ENCODE results near the gene FAM217A.

Gene FAM217A

DNA sequence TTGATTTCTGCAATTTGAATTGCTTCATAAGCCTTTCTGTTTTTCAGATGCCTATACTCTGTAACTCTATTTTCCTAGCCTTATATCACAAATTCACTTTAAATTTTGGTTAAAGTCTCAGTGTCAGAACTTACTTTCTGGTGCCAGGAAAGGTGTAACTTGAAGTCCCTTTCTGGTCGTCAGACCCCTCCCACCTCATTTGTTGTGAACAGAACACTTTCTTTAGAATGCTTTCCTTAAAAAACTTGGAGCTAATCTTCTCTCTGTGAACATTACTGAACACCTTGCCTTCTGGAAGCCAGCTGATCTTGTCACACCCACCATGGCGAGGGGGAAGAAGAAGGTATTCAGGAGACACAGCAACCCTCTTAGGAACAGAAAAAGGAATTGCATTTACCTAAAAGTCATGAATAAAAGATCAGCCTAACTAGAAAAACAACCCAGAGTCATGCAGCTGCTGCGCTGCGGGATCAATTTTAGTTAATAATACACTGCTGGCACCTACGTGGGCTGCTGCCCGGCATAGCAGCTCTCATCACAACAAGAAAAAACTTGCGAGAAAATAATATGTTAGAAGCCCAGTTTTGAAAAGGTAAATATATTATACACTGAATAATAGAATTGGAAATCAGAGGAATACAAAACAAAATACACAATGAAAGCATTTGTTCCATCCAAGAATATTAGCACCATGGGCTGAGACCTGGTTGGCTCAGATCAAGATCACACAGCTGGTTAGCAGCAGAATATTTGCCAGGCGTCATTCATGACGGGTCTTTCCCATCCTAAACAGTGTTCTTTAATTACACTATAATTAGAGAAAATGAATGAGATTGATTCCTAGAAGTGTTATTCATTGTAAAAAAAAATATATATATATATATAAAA, 5.8 kb upstream of the FAM217A start:
- no peak for DNase-seq

DNA sequence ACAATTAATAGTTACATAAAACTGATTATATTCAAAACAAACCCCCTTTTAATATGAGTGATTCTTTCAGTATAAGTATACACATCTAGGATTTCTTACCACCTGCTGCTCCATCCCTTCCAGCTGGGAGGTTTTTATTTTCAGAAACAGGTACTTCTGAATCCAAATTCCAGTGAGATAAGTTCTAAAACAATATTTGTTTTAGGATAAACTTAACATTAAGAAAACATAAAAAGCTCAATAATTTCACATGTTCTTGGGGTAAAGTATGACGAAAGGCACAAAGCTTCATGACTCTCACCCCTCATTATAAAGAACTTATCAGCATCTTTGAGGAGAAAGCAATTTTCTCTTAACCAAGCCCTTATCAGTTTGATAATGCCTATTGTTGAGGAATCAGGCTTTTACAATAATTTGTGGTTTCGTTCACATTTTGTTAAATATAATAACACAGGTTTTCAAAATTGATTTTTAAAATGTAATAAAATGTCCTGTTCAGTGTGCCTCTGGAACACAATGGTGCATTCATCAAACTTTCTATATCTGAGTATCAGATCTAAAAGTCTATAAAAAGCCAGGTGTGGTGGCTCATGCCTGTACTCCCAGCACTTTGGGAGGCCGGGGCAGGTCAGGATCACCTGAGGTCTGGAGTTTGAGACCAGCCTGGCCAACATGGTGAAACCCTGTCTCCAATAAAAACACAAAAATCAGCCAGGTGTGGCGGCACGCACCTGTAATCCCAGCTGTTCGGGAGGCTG, 4.3 kb downstream of the FAM217A start:
- DNase-seq, result no peak

- DNase-seq, result no peak
Observed at GRCh38 chr6:4071330-4071729, 7.6 kb downstream of the FAM217A start.

DNA sequence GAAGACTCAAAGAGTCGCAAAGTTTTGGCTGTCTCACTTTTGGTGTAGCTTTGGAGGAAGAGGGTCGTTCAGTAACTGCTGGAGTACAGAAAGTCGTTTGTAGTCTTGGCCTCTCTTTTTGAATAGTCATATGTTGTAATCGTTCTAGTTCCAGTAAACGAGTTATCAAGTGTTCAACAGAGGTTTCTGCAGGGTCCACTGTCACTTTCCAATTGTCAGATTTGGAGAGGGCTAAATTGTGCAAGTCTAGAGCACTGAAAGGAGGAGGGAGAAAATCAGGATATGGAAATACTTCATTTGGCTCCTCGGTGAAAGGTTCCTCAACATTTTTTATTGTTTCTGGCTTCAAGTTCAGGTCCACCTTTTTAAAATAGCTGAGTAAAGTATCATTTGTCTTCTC, 9.7 kb downstream of the FAM217A start:
- DNase-seq, result no peak

- DNase-seq, result no peak
Observed at GRCh38 chr6:4067673-4068072, 11.3 kb downstream of the FAM217A start.

DNA sequence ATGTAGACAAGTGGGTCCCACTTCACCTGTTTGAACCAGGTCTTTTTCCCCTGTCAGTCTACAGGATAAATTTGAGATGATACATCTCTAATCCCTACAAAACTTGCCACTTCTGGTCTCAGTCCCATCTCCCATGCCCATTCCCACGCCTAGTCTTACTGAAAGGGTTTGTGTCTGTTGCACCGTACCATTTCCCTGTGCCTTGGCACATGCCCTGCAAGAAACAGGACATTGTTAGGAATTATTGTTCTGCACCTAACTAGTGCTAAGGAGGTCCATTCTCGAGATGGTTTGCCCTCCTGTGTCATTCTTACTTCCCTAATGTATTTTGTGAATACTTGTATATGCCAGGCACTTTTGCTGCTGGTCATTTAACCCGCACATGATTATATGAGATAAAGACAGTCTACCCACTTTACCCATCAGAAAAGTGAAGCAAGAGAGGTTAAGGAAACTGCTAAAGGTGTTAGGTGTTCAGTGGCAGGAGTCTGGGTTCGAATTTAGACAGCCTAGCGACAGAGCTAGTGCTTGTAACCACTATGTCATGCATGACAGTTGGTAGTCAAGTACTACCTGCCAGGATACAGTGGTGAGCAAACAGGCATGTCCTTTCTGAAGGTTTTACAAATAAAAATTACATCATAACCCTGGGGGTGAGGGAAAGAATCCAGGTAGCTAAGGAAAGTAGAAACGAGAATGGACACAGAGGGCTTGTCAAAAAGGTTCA, 12.7 kb downstream of the FAM217A start:
- no peak for DNase-seq

- no peak for DNase-seq
Observed at GRCh38 chr6:4059115-4059777, 19.7 kb downstream of the FAM217A start.

DNA sequence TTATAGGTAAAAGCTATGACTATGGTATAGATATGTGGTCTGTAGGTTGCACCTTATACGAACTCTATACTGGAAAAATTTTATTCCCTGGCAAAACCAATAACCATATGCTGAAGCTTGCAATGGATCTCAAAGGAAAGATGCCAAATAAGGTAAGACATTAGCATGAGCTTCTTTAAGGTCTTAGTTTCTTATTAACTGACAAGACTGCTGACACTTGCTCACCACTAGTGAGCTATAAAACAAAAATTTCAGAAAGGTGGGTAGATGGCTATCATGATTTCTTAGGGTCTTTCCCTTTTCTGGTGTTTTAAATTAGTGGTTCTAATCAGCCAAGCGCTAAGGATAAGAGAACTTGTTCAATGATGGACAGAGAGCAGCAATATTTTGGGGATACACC, 21.9 kb downstream of the FAM217A start:
- DNase-seq, result no peak

DNA sequence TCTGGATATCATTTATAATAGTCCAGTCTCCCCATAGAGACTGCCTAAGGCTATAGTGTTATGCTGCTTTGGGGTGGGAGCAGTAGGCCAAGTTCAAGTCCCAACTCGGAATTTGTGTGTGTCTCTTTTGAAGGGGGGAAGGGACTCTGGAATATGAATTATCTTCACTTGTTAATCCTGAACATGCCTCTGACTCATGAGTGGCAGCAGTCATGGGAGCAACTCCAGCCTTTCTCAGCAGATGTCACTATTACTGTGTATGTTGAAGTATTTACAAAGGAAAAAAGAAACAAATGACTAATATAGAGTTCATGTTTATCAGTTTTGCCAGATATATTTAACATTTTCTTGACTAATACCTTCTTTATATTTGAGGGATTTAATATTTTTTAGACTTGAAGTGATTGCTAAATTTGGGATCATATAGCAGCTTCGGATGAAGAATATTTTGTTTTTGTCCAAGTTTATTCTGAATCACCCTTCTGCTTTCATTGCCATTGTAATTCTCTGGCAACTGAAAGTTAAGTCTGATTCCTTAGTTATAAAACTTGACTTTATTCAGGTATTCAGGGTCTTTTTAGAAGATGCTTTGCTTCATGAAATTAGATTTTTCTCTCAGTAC, 23.4 kb downstream of the FAM217A start:
- DNase-seq, result peak; percentile 35

GRCh38 chr6:4049246-4049645, 29.7 kb downstream of the FAM217A start:
- DNase-seq, result no peak

GRCh38 chr6:4041480-4041879, 37.5 kb downstream of the FAM217A start:
- no peak for DNase-seq

DNA sequence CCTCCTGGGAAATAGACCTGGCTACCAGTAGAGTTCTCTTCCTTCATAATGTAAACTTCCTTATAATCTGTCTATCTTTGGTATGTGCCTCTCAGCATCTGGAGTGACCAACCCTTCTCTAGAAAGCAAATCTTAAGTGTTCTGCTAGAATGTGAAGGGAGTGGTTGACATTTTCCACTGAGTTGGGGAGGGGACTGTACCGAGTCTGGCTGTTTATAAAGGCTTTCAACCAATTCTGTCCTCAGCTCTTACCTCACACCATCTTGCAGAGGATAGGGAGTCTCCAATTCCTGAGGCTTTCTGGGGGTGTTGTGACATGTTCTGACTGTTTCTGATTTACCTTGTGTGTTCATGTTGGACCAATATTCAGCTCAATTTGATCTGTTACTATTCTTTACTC, 39.6 kb downstream of the FAM217A start:
- no peak for DNase-seq

GRCh38 chr6:4036581-4036980, 42.4 kb downstream of the FAM217A start:
- DNase-seq, result no peak

DNA sequence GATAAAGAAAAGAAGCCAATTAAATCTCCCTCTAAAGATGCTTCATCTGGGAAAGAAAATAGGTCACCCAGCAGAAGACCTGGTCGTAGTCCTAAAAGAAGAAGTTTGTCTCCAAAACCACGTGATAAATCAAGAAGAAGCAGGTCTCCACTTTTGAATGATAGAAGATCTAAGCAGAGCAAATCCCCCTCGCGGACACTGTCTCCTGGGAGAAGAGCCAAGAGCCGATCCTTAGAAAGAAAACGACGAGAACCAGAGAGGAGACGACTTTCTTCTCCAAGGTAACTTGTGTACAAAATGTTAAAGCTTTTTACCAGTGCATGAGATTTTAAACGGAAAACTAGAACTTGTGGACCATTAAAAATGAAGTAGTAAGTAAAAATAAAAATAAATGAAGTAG, 46.5 kb downstream of the FAM217A start:
- no peak for DNase-seq

GRCh38 chr6:4031442-4031841, 47.5 kb downstream of the FAM217A start:
- no peak for DNase-seq

DNA sequence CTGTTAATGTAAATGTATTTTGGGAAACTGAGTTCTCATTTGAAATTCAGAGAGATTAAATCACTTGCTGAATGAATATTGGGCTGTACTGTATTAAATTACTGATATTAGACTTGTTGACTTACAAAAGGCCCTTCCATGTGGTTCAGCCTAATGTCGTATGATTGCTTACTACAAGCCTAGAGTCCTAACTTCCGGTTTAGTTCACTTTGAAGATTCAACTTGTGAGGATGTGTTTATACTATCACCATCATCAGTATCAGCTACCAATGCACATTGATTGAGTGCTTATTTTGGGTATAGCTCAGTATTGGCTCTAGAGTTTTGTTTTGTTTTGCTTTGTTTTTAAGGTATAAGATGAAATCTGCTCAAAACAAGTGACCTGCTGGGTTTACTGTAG, 48.3 kb downstream of the FAM217A start:
- DNase-seq, result no peak

- no peak for DNase-seq
Observed at GRCh38 chr6:4029687-4030086, 49.2 kb downstream of the FAM217A start.

DNA sequence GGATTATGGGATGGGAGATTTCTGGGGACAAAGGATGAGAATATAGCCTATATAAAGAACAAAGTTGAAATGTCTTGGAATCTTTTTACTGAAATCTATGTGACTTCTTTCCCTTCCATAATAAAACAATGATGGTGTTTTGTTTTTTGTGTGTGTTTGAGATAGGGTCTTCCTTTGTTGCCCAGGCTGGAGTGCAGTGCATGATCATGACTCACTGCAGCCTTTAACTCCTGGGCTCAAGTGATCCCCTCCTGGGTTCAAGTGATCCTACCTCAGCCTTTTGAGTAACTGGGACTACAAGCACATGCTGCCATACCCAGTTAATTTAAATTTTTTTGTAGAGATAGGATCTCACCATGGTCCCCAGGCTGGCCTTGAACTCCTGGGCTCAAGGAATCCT, 50.9 kb downstream of the FAM217A start:
- DNase-seq, result no peak

GRCh38 chr6:4025681-4026080, 53.3 kb downstream of the FAM217A start:
- DNase-seq, result no peak

DNA sequence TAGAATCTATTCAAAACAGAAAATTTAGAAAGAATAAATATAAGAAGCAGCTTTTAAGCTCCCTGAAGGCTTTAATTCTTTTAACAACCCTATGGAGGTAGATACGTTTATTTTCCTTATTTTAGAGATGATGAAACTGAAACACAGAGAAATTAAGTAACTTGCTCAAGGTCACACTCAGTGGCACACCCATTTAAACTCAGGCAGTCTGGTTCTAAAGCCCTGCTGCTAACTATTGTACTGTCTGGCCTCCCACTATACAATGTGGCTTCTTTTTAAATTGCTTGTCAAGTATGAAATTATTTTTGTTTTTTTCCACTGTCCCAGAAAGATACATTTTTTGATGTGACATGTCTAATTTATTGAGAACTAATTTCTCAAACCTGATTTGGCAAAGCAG, 55.7 kb downstream of the FAM217A start:
- DNase-seq, result no peak

DNA sequence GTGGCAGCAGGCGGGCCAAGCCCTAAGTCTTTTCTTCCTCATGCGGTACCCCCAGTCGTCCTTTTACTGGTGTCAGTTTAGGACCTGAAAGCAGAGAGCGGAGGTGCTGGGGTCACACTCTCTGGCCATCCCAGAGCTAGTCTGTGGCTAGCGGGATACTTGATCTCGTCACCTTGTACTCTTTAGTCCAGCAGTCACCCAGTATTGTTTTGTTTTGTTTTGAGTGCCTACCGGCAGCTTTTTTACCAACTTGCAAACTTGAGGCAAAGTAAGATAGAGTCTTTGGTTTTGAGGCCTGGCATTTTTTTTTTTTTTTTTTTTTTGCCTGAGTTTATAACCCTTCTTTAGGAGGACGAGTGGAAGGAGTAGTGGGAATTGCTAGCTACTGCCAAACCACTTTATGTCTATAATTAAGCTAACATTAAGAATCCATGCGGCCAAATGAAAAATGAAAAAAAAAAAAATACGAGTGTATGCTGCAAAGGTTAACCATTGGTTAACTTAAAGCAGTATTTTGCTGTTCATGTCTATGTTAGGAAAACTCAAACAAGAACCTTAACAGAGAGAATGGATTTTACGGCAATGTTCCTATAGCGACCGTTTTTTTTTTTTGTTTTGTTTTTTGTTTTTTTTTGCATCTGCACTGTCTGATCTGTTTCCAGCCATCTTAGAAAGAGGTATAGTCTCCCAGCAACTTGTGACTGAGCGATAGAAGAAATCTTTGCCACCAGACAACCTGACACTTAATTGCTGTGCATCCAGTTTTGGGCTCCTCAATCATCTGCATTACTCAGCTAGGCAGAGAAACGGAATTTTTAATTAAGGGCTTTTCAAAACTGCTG, 56.9 kb downstream of the FAM217A start:
- DNase-seq, result no peak

Measured in right hindlimb (tissue), 1 donor.